Measurements from ENCODE around the gene SERINC2.

GRCh38 chr1:31433396-31433930, 20.4 kb downstream of the SERINC2 start:
- TF ChIP-seq, protein P1, sequence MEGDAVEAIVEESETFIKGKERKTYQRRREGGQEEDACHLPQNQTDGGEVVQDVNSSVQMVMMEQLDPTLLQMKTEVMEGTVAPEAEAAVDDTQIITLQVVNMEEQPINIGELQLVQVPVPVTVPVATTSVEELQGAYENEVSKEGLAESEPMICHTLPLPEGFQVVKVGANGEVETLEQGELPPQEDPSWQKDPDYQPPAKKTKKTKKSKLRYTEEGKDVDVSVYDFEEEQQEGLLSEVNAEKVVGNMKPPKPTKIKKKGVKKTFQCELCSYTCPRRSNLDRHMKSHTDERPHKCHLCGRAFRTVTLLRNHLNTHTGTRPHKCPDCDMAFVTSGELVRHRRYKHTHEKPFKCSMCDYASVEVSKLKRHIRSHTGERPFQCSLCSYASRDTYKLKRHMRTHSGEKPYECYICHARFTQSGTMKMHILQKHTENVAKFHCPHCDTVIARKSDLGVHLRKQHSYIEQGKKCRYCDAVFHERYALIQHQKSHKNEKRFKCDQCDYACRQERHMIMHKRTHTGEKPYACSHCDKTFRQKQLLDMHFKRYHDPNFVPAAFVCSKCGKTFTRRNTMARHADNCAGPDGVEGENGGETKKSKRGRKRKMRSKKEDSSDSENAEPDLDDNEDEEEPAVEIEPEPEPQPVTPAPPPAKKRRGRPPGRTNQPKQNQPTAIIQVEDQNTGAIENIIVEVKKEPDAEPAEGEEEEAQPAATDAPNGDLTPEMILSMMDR (IDR thresholded peaks at IDR 0.05): no peak
- no peak for TF ChIP-seq POLR2A (IDR thresholded peaks at IDR 0.05)

Data from vagina (tissue), 2 donors.